T-helper 2 cell treated with Interferon-gamma antibody and Interleukin-4, amounts not matched to agents 5 μg/mL and 100 μg/mL, for 36 hours (primary cell): ENCODE measurements around the gene TMEM109.

Experiments
- DNase-seq: peaks from one replicate; pipeline ENCODE4 v3.0.0; 2021; ENCODE audit warnings: low spot score
- H3K27ac Mint-ChIP-seq: one replicate; pipeline ENCODE4 v1.8.0; 2021; ENCODE audit warnings: mild to moderate bottlenecking, mixed read lengths
- H3K27me3 Mint-ChIP-seq: one replicate; pipeline ENCODE4 v1.8.0; 2021; ENCODE audit warnings: low read depth, mixed read lengths
- H3K36me3 Mint-ChIP-seq: one replicate; pipeline ENCODE4 v1.8.0; 2021; ENCODE audit warnings: low read depth, mixed read lengths
- H3K4me1 Mint-ChIP-seq: one replicate; pipeline ENCODE4 v1.8.0; 2021; ENCODE audit warnings: low read depth, mixed read lengths
- H3K4me3 Mint-ChIP-seq: one replicate; pipeline ENCODE4 v1.8.0; 2022; ENCODE audit warnings: mild to moderate bottlenecking, moderate library complexity, mixed read lengths
- H3K9me3 Mint-ChIP-seq: one replicate; pipeline ENCODE4 v1.8.0; 2021; ENCODE audit warnings: mixed read lengths

The TMEM109 gene

GRCh38 chr11:60910711-60911380, 3.1 kb upstream of the TMEM109 start:
- Mint-ChIP-seq H3K4me3 (no peak overlapping the region), H3K36me3 (peaks cover 4% of the 10 kb centered on the region), H3K4me1 (peaks cover 29% of the 10 kb centered on the region), H3K27ac (no peak overlapping the region), H3K9me3 (no peaks in the 10 kb centered on the region), H3K27me3 (peaks cover 15% of the 10 kb centered on the region)
- DNase-seq = no peak

DNA sequence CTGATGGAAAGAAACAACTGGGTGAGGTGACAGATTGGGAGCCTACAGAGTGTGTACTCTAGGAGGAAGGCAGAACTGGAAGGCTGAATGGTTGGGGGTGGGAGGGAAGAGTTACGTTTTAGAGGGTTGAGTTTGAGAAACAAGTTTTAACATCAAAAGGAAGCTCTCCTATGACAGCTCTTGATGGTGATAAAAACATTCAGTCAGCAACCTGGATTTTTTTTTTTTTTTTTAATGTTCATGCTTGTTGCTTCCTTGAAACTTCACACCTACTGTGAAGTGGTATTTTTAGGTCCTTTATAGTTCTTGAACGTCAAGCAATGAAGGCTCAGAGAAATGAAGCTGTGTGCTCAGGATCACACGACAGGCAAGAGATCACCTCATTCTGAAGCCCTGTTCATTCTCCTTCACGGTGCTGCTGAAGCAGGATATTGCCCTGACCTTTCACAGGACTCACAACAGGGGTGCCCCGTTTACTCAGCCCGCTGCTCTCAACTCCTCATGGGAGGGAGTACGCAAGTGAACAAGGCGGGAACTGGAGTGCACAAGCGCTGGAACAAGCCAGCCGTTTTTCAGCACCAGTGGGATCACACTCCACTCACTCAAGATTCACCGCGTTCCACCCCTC, 1.6 kb upstream of the TMEM109 start:
- peaks cover 34% of the 10 kb centered on the region for H3K4me1 Mint-ChIP-seq
- DNase-seq = no peak
- peak overlapping the region; percentile 15 for H3K27ac Mint-ChIP-seq
- no peaks in the 10 kb centered on the region for H3K9me3 Mint-ChIP-seq
- H3K36me3 Mint-ChIP-seq = peaks cover 9% of the 10 kb centered on the region
- peak overlapping the region; percentile 47 for H3K4me3 Mint-ChIP-seq
- H3K27me3 Mint-ChIP-seq = peaks cover 15% of the 10 kb centered on the region

DNA sequence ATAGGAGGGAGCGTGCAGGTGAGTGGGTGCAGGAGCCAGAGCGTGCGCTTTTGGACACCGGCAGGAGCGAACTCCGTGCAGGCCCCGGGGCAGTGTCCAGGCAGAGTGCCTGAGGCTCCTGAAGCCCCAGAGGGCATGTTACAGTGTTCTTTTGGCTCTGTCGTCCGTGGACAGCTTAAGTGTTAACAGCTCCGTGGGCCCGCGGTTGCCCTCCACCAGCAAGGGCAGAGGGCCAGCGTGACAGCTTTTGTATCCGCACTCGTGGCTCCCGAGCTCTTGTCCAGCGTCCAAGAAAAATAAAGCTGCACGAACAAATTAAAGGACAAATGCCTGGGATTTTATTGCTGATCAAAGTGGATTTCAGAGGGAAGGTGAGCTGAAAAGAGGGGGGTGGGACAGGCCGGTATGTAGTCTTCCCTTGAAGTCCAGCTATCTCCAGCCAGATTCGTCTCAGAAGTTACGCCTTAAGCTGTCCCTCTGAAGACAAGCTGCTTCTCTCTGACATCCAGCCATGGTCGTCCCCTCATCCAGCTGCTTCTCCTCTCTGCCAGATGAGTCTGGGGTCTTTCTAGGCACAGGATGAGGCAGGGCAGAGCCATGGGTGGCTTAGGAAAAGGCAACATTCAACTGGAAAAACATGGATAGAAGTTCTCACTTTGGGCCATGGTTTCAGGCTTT, 968 bp upstream of the TMEM109 start:
- Mint-ChIP-seq H3K27ac (peak overlapping the region; percentile 8), H3K27me3 (peaks cover 15% of the 10 kb centered on the region), H3K4me1 (peaks cover 31% of the 10 kb centered on the region), H3K36me3 (peaks cover 9% of the 10 kb centered on the region), H3K4me3 (peak overlapping the region; percentile 92), H3K9me3 (no peaks in the 10 kb centered on the region)
- no peak for DNase-seq

DNA sequence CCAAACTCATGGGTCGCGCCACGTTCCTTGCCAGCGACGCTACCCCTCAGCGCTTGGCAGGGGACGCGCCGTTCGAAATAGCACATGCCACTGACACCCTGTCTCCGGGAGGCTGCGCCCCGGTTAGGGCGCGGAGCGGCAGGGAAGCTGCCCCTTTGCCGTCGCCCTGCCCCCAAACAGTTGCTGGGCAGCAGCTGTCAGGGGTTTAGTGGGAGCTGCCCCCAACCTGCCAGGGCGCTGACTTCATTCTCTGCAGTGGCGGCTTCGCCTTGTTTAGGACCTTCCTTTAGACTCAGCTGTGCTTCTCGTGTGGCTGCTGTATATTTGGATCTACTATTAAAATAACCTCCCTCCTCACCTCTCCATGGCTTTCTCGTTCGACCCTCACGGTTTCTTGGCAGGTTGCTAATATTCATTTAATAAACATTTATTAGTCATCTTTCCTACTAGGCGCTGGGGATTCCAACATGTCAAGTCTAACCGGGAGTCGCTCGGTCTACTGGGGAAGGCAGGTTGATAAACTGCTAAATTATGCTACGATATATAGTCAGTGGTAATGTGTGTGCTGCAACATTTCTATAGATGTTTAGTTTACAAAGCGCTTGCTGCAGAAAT, 782 bp downstream of the TMEM109 start:
- Mint-ChIP-seq H3K4me1 (peaks cover 30% of the 10 kb centered on the region), H3K4me3 (peak overlapping the region; percentile 92), H3K9me3 (no peaks in the 10 kb centered on the region), H3K36me3 (peaks cover 9% of the 10 kb centered on the region), H3K27ac (peak overlapping the region; percentile 83), H3K27me3 (peaks cover 2% of the 10 kb centered on the region)
- DNase-seq = no peak

- H3K36me3 Mint-ChIP-seq = peaks cover 11% of the 10 kb centered on the region
- H3K4me3 Mint-ChIP-seq = peak overlapping the region; percentile 92
- H3K27me3 Mint-ChIP-seq = no peaks in the 10 kb centered on the region
- H3K9me3 Mint-ChIP-seq = no peaks in the 10 kb centered on the region
- H3K27ac Mint-ChIP-seq = peak overlapping the region; percentile 83
- DNase-seq = peak; percentile 78
- peaks cover 30% of the 10 kb centered on the region for H3K4me1 Mint-ChIP-seq
These were observed 1.4 kb downstream of the TMEM109 start for GRCh38 chr11:60915248-60915914.

DNA sequence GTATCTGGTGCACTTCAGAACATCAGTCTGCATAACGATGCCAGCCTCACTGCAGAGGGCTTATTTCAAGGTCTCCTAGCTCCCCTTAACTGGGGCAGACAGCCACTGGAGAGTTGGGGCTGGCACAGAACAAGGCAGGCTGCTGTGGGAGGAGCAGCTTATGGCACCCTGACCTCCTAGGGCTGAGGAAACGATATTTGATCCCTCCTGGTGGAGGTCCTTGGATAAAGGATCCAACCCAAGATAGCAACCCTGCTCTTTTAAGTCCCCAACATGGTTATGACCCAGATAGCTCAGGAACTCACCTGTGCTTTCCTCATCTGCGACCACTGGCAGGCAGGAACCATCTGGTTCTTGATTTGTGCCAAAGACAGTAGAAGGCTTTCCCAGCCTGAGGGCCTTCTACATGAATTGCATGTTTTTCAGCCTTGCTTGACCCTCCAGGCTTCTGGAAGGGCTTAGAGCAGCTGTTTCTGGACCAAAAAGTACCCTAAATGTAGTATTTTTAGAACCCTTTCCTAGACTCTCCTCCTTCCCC, 2.8 kb downstream of the TMEM109 start:
- peaks cover 30% of the 10 kb centered on the region for H3K4me1 Mint-ChIP-seq
- peaks cover 17% of the 10 kb centered on the region for H3K36me3 Mint-ChIP-seq
- H3K27ac Mint-ChIP-seq = no peak overlapping the region
- no peaks in the 10 kb centered on the region for H3K9me3 Mint-ChIP-seq
- no peak for DNase-seq
- no peaks in the 10 kb centered on the region for H3K27me3 Mint-ChIP-seq
- peak overlapping the region; percentile 33 for H3K4me3 Mint-ChIP-seq

- Mint-ChIP-seq H3K27ac (no peak overlapping the region), H3K36me3 (peaks cover 20% of the 10 kb centered on the region), H3K27me3 (no peaks in the 10 kb centered on the region), H3K9me3 (no peaks in the 10 kb centered on the region), H3K4me1 (peaks cover 26% of the 10 kb centered on the region), H3K4me3 (peak overlapping the region; percentile 33)
- DNase-seq = no peak
These were observed 3.3 kb downstream of the TMEM109 start for GRCh38 chr11:60917267-60917666.

GRCh38 chr11:60918251-60918938, 4.4 kb downstream of the TMEM109 start:
- H3K36me3 Mint-ChIP-seq = peaks cover 26% of the 10 kb centered on the region
- no peak for DNase-seq
- peaks cover 26% of the 10 kb centered on the region for H3K4me1 Mint-ChIP-seq

GRCh38 chr11:60918939-60919265, 4.9 kb downstream of the TMEM109 start:
- Mint-ChIP-seq H3K36me3 (peaks cover 28% of the 10 kb centered on the region), H3K4me3 (no peak overlapping the region), H3K4me1 (peaks cover 23% of the 10 kb centered on the region), H3K9me3 (no peaks in the 10 kb centered on the region), H3K27me3 (peaks cover 2% of the 10 kb centered on the region), H3K27ac (no peak overlapping the region)
- no peak for DNase-seq

More at GRCh38 chr11:60918251-60918938, 4.4 kb downstream of the TMEM109 start:
- Mint-ChIP-seq H3K27ac (no peak overlapping the region), H3K4me3 (no peak overlapping the region), H3K27me3 (peaks cover 2% of the 10 kb centered on the region), H3K9me3 (no peaks in the 10 kb centered on the region)

DNA sequence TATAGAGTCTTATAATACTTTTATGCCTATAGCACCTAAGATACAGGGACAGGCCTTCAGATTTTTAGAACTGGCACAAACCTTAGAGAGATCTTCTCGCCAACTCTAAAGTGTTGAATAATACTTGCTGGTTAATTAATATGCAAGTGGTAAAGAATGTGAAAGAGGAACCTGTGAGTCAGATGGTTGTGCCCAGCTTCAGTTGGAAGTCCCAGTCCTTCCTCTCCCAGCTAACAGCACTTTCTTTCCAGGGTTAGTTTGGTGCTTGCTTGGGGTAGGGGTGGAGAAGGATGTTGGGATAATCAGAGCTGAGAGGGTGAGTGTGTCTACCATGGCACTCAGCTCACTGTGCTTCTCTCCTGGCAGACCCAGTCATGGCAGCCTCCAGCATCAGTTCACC, 5.4 kb downstream of the TMEM109 start:
- no peak overlapping the region for H3K27ac Mint-ChIP-seq
- H3K4me1 Mint-ChIP-seq = peaks cover 23% of the 10 kb centered on the region
- peaks cover 31% of the 10 kb centered on the region for H3K36me3 Mint-ChIP-seq

DNA sequence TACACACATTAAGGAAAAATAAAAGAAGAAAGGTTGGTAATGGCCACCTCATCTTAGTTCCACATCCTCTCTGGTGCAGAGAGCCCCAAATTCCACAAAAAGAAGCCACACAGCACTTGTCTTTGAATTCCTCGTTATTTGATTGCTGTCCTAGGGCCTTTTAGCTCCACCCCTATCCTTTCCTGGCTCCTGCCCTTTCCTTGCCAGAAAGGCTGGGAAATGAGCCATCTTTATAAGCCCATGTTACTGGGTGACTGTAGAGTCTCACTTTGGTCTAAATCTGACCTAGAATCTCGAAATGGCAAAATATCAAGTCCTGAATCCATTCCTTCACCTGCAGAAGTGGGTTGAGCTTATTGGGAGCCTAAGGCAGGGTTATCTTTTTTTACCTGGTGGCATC, 6.0 kb downstream of the TMEM109 start:
- Mint-ChIP-seq H3K36me3 (peaks cover 31% of the 10 kb centered on the region), H3K4me3 (no peak overlapping the region), H3K4me1 (peaks cover 21% of the 10 kb centered on the region), H3K27ac (no peak overlapping the region), H3K27me3 (peaks cover 3% of the 10 kb centered on the region), H3K9me3 (no peaks in the 10 kb centered on the region)
- DNase-seq = no peak

More for the DNA sequence above, 5.4 kb downstream of the TMEM109 start:
- Mint-ChIP-seq H3K9me3 (no peaks in the 10 kb centered on the region), H3K4me3 (no peak overlapping the region), H3K27me3 (peaks cover 2% of the 10 kb centered on the region)
- no peak for DNase-seq

- Mint-ChIP-seq H3K4me1 (peaks cover 14% of the 10 kb centered on the region), H3K27ac (no peak overlapping the region), H3K4me3 (no peak overlapping the region), H3K9me3 (no peaks in the 10 kb centered on the region), H3K36me3 (peaks cover 25% of the 10 kb centered on the region), H3K27me3 (peaks cover 15% of the 10 kb centered on the region)
- no peak for DNase-seq
These were observed 7.3 kb downstream of the TMEM109 start for GRCh38 chr11:60921259-60921658.

GRCh38 chr11:60921777-60922335, 7.9 kb downstream of the TMEM109 start:
- peaks cover 11% of the 10 kb centered on the region for H3K4me1 Mint-ChIP-seq
- H3K36me3 Mint-ChIP-seq = peaks cover 25% of the 10 kb centered on the region
- no peak for DNase-seq
- H3K27me3 Mint-ChIP-seq = peaks cover 21% of the 10 kb centered on the region
- H3K9me3 Mint-ChIP-seq = no peaks in the 10 kb centered on the region
- no peak overlapping the region for H3K27ac Mint-ChIP-seq
- H3K4me3 Mint-ChIP-seq = no peak overlapping the region
